Nephron progenitor cell (in vitro differentiated cells): ENCODE results near the gene TDRD7.

Source experiments
- DNase-seq: peaks from one replicate; pipeline ENCODE4 v3.0.0; 2021
- H3K27ac Mint-ChIP-seq: 2 replicates; pipeline ENCODE4 v1.8.0; 2021; ENCODE audit warnings: mild to moderate bottlenecking, moderate library complexity, mixed read lengths
- H3K27me3 Mint-ChIP-seq: 2 replicates; pipeline ENCODE4 v1.8.0; 2021; ENCODE audit warnings: mild to moderate bottlenecking, low read depth, mixed read lengths; ENCODE audit not compliant: poor library complexity
- H3K36me3 Mint-ChIP-seq: 2 replicates; pipeline ENCODE4 v1.8.0; 2021; ENCODE audit warnings: low read depth, mixed read lengths
- H3K4me1 Mint-ChIP-seq: 2 replicates; pipeline ENCODE4 v1.8.0; 2021; ENCODE audit warnings: mixed read lengths
- H3K4me3 Mint-ChIP-seq: 2 replicates; pipeline ENCODE4 v1.8.0; 2021; ENCODE audit warnings: mild to moderate bottlenecking, moderate library complexity, mixed read lengths
- H3K9me3 Mint-ChIP-seq: 2 replicates; pipeline ENCODE4 v1.8.0; 2021; ENCODE audit warnings: mild to moderate bottlenecking, moderate library complexity, mixed read lengths
- CTCF ChIP-seq: fragments of 200-600 bp; sonication (generic); IDR thresholded peaks from 2 replicates; pipeline ENCODE4 v1.5.0; 2021; ENCODE audit warnings: antibody characterized with exemption

Gene TDRD7

GRCh38 chr9:97504381-97505216 is 92.7 kb downstream of the TDRD7 start:
- Mint-ChIP-seq H3K4me3 (no peak overlapping the region), H3K27ac (no peak overlapping the region), H3K4me1 (peaks cover 19% of the 10 kb centered on the region), H3K27me3 (peaks cover 27% of the 10 kb centered on the region), H3K36me3 (no peaks in the 10 kb centered on the region), H3K9me3 (peaks cover 6% of the 10 kb centered on the region)
- no peak for DNase-seq
- no peak for TF ChIP-seq CTCF

GRCh38 chr9:97505845-97506244 is 93.9 kb downstream of the TDRD7 start:
- peaks cover 23% of the 10 kb centered on the region for H3K4me1 Mint-ChIP-seq
- H3K27ac Mint-ChIP-seq, result no peak overlapping the region
- no peaks in the 10 kb centered on the region for H3K9me3 Mint-ChIP-seq
- no peak for TF ChIP-seq CTCF
- peaks cover 20% of the 10 kb centered on the region for H3K27me3 Mint-ChIP-seq
- H3K36me3 Mint-ChIP-seq, result no peaks in the 10 kb centered on the region
- no peak overlapping the region for H3K4me3 Mint-ChIP-seq
- no peak for DNase-seq

- Mint-ChIP-seq H3K27ac (no peak overlapping the region), H3K27me3 (peaks cover 20% of the 10 kb centered on the region), H3K4me1 (peaks cover 28% of the 10 kb centered on the region), H3K9me3 (no peaks in the 10 kb centered on the region), H3K36me3 (no peaks in the 10 kb centered on the region), H3K4me3 (no peak overlapping the region)
- no peak for TF ChIP-seq CTCF
- DNase-seq, result no peak
Measured at GRCh38 chr9:97506306-97506705, 94.4 kb downstream of the TDRD7 start.

- no peak overlapping the region for H3K27ac Mint-ChIP-seq
- no peak overlapping the region for H3K4me3 Mint-ChIP-seq
- H3K4me1 Mint-ChIP-seq, result peaks cover 32% of the 10 kb centered on the region
- no peak for DNase-seq
- H3K36me3 Mint-ChIP-seq, result no peaks in the 10 kb centered on the region
- H3K9me3 Mint-ChIP-seq, result no peaks in the 10 kb centered on the region
- TF ChIP-seq CTCF, result no peak
- peaks cover 21% of the 10 kb centered on the region for H3K27me3 Mint-ChIP-seq
Measured at GRCh38 chr9:97506787-97507186, 94.9 kb downstream of the TDRD7 start.

GRCh38 chr9:97507428-97507984 is 95.6 kb downstream of the TDRD7 start:
- H3K4me3 Mint-ChIP-seq, result no peak overlapping the region
- peaks cover 35% of the 10 kb centered on the region for H3K4me1 Mint-ChIP-seq
- no peaks in the 10 kb centered on the region for H3K36me3 Mint-ChIP-seq
- TF ChIP-seq CTCF, result no peak
- no peaks in the 10 kb centered on the region for H3K9me3 Mint-ChIP-seq
- peaks cover 21% of the 10 kb centered on the region for H3K27me3 Mint-ChIP-seq
- H3K27ac Mint-ChIP-seq, result no peak overlapping the region
- DNase-seq, result no peak

- peaks cover 33% of the 10 kb centered on the region for H3K4me1 Mint-ChIP-seq
- TF ChIP-seq CTCF, result no peak
- no peaks in the 10 kb centered on the region for H3K36me3 Mint-ChIP-seq
- H3K27me3 Mint-ChIP-seq, result peaks cover 25% of the 10 kb centered on the region
- DNase-seq, result no peak
- H3K27ac Mint-ChIP-seq, result no peak overlapping the region
- H3K4me3 Mint-ChIP-seq, result no peak overlapping the region
- no peaks in the 10 kb centered on the region for H3K9me3 Mint-ChIP-seq
Measured at GRCh38 chr9:97508852-97509251, 97.0 kb downstream of the TDRD7 start.
